Eye (tissue), 1 donor: ENCODE results near the gene GAPDH.

Experiments used
- DNase-seq: peaks from one replicate; pipeline ENCODE4 v3.0.0-alpha.2; 2015

The GAPDH gene

DNA sequence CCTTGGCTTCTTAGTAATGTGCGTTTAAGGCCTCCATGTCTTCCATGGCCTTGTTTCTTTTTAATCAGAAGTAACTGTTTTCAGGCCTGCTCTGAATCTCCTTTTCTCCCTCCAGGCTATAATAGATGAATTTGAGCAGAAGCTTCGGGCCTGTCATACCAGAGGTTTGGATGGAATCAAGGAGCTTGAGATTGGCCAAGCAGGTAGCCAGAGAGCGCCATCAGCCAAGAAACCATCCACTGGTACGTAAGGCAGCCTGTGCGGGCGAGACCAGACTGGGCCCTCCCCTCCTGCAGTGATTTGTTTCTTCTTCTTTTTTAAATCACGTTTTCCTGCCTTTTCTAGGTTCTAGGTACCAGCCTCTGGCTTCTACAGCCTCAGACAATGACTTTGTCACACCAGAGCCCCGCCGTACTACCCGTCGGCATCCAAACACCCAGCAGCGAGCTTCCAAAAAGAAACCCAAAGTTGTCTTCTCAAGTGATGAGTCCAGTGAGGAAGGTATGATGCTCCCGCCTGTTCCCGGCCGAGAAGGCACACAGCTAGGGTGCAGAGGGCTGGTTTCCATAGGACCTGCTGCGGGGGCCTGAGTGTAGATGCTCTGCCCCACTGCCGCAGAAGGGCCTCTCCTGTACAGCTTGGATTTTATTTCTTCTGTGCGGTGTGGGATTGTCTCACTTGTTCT lies 3.6 kb upstream of the GAPDH start:
- DNase-seq: no peak

DNA sequence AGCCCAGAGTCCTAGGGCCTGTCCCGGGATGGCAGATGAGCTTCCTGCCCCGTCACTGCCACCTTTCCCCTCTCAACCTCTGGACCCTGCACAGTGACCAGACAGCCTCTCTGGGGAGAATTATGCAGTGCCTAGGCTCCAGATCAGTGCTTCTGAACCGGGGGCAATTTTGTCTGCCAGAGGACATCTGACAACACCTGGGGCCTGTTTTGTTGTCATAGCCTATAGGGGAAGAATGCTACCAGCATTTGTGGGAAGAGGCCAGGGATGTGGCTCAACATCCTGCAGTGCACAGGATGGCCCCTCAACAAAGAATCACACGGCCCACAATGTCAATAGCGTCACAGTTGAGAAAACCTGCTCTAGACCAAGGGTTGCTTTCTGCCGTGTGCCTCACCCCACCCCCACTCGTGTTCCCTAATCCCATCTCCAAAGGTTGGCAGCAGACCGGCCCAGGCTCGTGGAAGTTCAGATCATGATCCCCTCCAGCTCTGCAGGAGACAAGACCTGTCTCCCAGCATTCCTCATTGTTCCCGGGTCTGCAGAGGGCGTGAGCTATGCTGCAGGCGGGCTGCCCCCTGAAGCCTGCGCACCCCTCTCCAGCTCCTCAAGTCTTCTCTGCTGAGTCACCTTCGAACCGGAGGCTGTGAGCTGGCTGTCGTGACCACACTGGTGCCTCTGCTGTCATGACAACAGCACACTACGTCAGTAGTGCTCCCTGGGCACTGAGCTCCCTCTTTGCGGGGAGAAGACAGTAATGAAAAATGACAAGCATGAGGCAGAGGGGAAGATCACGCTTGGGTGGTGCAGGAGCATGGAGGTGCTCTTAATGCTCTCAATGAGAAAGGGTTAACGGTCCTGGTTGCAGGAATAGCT lies 2.0 kb upstream of the GAPDH start:
- DNase-seq: peak; percentile 98

DNA sequence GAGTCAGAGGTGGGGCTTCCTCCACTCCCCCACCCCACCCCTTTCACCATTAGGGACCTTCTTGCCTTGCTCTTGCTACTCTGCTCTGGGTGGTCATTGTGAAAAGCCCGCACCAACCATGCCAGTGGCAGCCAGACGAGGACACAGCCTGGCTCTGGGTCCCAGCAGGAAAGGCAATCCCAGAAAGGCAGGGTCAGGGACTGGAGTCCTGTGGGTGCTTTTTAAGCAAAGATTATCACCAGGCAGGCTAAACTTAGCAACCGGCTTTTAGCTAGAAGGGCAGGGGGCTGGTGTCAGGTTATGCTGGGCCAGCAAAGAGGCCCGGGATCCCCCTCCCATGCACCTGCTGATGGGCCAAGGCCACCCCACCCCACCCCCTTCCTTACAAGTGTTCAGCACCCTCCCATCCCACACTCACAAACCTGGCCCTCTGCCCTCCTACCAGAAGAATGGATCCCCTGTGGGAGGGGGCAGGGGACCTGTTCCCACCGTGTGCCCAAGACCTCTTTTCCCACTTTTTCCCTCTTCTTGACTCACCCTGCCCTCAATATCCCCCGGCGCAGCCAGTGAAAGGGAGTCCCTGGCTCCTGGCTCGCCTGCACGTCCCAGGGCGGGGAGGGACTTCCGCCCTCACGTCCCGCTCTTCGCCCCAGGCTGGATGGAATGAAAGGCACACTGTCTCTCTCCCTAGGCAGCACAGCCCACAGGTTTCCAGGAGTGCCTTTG lies 1.2 kb upstream of the GAPDH start:
- DNase-seq: peak; percentile 92

- no peak for DNase-seq
Observed at GRCh38 chr12:6533653-6533922, 729 bp upstream of the GAPDH start.

DNA sequence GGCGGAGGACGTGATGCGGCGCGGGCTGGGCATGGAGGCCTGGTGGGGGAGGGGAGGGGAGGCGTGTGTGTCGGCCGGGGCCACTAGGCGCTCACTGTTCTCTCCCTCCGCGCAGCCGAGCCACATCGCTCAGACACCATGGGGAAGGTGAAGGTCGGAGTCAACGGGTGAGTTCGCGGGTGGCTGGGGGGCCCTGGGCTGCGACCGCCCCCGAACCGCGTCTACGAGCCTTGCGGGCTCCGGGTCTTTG lies 303 bp downstream of the GAPDH start:
- no peak for DNase-seq

- peak; percentile 88 for DNase-seq
Observed at GRCh38 chr12:6534945-6535696, 804 bp downstream of the GAPDH start.

- no peak for DNase-seq
Observed at GRCh38 chr12:6535697-6535946, 1.3 kb downstream of the GAPDH start.

DNA sequence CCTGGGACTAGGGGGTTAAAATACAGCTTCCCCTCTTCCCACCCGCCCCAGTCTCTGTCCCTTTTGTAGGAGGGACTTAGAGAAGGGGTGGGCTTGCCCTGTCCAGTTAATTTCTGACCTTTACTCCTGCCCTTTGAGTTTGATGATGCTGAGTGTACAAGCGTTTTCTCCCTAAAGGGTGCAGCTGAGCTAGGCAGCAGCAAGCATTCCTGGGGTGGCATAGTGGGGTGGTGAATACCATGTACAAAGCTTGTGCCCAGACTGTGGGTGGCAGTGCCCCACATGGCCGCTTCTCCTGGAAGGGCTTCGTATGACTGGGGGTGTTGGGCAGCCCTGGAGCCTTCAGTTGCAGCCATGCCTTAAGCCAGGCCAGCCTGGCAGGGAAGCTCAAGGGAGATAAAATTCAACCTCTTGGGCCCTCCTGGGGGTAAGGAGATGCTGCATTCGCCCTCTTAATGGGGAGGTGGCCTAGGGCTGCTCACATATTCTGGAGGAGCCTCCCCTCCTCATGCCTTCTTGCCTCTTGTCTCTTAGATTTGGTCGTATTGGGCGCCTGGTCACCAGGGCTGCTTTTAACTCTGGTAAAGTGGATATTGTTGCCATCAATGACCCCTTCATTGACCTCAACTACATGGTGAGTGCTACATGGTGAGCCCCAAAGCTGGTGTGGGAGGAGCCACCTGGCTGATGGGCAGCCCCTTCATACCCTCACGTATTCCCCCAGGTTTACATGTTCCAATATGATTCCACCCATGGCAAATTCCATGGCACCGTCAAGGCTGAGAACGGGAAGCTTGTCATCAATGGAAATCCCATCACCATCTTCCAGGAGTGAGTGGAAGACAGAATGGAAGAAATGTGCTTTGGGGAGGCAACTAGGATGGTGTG lies 1.9 kb downstream of the GAPDH start:
- no peak for DNase-seq

- DNase-seq: no peak
Observed at GRCh38 chr12:6536894-6537579, 2.7 kb downstream of the GAPDH start.

- peak; percentile 91 for DNase-seq
Observed at GRCh38 chr12:6537580-6538419, 3.5 kb downstream of the GAPDH start.

GRCh38 chr12:6538420-6539313 lies 4.3 kb downstream of the GAPDH start:
- DNase-seq: peak; percentile 37

DNA sequence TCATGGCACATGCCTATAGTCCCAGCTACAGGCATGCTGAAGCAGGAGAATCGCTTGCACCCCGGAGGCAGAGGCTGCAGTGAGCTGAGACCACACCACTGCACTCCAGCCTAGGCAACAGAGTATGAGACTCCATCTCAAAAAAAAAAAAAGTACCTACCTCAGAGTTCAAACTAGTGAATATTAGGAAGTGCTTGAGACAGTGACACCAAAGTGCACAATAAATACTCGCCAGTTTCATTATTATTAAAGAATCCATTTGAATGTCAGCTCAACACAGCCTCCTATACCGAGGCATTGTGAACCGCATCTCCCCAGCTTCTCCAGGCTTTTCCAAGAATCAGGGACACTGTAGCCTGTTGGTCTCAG lies 5.0 kb downstream of the GAPDH start:
- no peak for DNase-seq

DNA sequence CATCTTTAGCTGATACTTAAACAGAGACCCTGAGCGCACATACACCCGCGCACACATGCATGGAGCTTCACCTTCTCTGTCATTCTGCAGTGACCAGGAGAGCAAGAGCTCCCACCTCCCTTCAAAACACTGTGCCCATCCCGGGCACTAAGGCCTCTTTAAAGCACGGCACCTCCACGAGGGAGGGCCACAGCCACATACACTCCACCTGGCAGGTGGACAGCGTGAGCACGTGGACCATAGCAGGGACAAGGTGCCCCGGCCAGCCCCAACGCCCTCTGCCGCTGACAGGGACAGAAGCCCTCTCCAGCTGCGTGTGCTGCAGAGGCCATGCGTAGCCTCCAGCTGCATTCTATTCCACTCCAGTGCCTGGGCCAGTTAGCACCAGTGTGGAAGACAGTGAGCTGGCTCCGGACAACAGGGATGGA lies 5.4 kb downstream of the GAPDH start:
- peak; percentile 51 for DNase-seq

GRCh38 chr12:6540181-6540877 lies 6.0 kb downstream of the GAPDH start:
- peak; percentile 74 for DNase-seq

- DNase-seq: no peak
Observed at GRCh38 chr12:6541371-6542165, 7.3 kb downstream of the GAPDH start.

DNA sequence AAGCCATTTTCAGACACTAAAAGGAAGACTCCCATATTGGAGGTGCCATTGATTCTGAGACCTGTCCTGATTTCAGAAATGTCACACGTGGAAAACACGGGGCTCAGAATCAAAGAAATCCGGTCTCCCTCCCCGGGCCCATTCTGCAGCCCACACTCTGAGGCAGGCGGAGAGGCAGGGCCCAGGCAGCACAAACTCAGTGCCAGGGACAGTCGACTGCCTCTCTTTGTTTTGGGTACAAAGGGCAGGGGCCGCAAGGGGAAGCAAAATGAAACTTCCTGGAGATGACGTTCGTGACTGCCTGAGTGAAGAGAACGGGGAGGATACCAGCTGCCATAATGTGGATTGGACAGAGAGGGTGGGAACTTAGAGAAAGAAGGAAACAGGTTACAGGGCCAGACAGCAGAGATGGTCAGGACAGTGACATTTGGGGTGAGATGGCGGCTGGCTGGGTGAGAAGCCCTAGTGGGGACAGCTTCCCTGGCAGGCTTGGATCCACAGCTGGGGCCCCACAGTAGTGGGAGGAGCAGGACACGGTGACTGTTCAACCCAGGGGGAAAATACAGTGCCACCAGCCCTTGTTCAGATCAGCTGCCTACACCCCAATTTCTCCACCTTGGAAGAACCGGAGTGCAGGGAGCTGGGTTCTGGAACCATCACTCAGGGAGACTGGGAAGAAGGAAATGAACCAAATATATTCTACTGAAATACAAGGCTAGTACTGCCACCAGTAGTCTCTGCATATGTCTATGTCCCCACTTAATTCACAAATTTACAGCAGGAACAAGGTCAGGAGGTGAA lies 8.1 kb downstream of the GAPDH start:
- DNase-seq: peak; percentile 33

- no peak for DNase-seq
Observed at GRCh38 chr12:6546016-6546415, 11.7 kb downstream of the GAPDH start.

GRCh38 chr12:6547566-6547965 lies 13.2 kb downstream of the GAPDH start:
- DNase-seq: no peak
